Psoas muscle (tissue), 8 donors: ENCODE measurements around the gene CEP72. TPM values are rescaled to one million over a fixed set of nuclear protein-coding genes. Genes with fewer than 3 reads are reported as not detected.

Source experiments
- ATAC-seq, 4 donors: fragments of 200-7000 bp; cut with Tn5 transposase; one replicate each; pipeline ENCODE4 v1.9.1; 2020; ENCODE audit warnings: moderate library complexity in 3 of 4, mild to moderate bottlenecking in 2 of 4
- DNase-seq, 2 donors: peaks; one replicate each; pipeline ENCODE4 v3.0.0-alpha.2; 2020
- H3K27ac ChIP-seq: fragments of 200-600 bp; one replicate; pipeline ENCODE4 v1.8.0; 2022
- H3K27me3 ChIP-seq, 3 donors: fragments of 200-600 bp in 1 of 3; one replicate each; pipeline versions ENCODE4 v1.6.1 to v1.8.0; 2013 to 2022; ENCODE audit warnings: low read length in 2 of 3, mild to moderate bottlenecking in 2 of 3, moderate library complexity in 1 of 3; ENCODE audit not compliant: insufficient read depth in 3 of 3
- H3K36me3 ChIP-seq, 2 donors: fragments of 200-600 bp in 1 of 2; one replicate each; pipeline versions ENCODE4 v1.6.1 to v1.8.0; 2013 to 2022; ENCODE audit warnings: low read depth in 1 of 2, mild to moderate bottlenecking in 1 of 2, moderate library complexity in 1 of 2; ENCODE audit not compliant: insufficient read depth in 1 of 2
- H3K4me1 ChIP-seq: fragments of 200-600 bp; one replicate; pipeline ENCODE4 v1.8.0; 2022
- H3K4me3 ChIP-seq: fragments of 200-600 bp; one replicate; pipeline ENCODE4 v1.8.0; 2022; ENCODE audit warnings: mild to moderate bottlenecking
- H3K9me3 ChIP-seq: fragments of 200-600 bp; one replicate; pipeline ENCODE4 v1.8.0; 2022
- WGBS, 3 donors: extraction: QIAGEN DNeasy Blood & Tissue Kit; methylation state at CpG; one replicate each; pipeline versions ENCODE4 v1.1.6 to v1.1.7; 2013; 5-methylcytosine and 5-hydroxymethylcytosine counted together
- intact Hi-C, 2 donors: fragments of 100-400 bp; cut with DNase I; formaldehyde crosslinking; loops; one replicate each; pipeline versions ENCODE4 v1.11.0 to v1.14.2; 2022
- polyA plus RNA-seq, 3 donors: library from polyadenylated mRNA; stranded (reverse); fragments of 200-250 nt; gene quantifications; one replicate each; pipeline ENCODE4 v1.2.3, GENCODE V29; 2013
- total RNA-seq, 4 donors: library from RNA; stranded (reverse); fragmentation: NEBNext Ultra II Directional in 2 of 4; extraction: Animal tissue kit (Norgen Biotek cat#: 25700) in 2 of 4; gene quantifications; one replicate each; pipeline versions ENCODE4 v1.2.1 to v1.2.4, GENCODE V29; 2021 to 2023
- TF ChIP-seq, protein P1 (sequence below): fragments of 200-600 bp; IDR thresholded peaks from one replicate; pipeline ENCODE4 v1.8.0; 2022; ENCODE audit warnings: antibody characterized with exemption
- donor health status: healthy with polysubstance abuse.
- donor health status: DM: no; HTN: no; CAD: no; lungs with moderate emphysema.
- donor health status: Bipolar disorder and iron deficiency.
- donor health status: healthy.
- donor health status: DM: yes; HTN: yes; CAD: no.
- donor health status: DM: no; HTN: no; CAD: no.
- donor health status: DM: no; HTN: no; CAD: no.
- donor health status: DM: yes; HTN: yes; CAD: no.

The CEP72 gene
- total and polyA plus RNA-seq, 7 donors = 0.43 to 2.4 (median 0.71) TPM

DNA sequence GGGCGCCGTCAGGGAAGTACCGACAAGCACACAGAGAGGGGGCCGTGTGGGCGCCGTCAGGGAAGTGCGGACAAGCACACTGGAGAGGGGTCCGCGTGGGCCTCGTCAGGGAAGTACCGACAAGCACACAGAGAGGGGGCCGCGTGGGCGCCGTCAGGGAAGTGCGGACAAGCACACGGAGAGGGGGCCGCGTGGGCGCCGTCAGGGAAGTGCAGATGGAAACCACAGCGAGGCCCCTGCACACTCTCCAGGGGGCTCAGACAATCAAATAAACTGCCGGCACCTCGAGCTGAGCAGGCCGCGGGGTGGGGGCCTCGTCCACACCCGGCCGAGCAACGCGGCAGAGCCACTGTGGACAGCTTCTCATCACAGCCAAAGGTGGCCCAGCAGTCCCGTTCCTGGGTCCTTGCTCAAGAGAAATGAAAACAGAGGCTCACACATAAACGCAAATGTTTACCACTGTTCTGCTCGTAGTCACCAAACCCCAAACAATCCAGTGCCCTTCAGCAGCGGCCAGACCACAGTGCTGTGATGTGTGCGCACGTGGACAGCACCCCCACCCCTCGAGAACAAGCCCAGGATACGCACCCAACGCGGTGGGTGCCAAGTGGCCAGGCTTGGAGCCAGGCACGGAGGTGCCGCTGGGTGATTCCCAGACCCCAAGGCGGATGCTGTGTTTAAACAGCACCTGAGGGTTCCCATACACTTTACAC lies 56.3 kb downstream of the CEP72 start:
- ATAC-seq = no peak
- intact Hi-C loops = no loop called here

DNA sequence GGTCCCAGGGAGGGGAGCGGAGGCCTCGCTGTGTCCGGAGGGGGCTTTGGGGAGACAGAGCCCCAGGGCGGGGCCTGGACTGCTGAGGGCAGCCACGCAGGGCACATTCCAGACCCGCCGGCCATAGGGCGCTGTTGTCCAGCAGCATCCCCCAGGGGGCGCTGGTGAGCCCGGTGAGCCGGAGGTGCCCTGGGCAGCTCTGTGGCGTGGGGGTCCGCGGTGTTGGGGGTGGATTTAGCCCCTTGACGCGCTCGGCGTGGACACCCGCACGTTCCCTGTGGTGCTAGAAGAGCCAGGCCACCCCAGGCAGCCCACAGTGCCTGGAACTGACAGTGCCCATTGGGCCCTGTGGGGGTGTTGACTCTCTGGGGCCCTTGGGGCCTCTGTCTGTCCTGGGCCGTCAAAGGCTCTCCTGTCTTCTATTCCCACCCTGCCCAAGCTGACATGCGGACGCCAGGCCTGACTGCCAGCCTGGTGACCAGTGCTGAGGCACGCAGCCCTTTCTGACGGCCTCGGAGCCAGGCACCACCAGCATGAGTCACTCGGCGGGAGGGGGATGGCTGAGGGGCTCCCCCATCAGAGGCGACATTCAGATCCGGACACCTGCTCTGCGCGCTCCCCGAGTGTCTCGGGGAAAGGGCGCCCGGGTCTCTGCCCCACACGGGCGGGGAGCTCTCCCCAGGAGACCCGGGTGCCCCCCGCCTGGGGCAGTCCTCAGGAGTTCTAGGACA lies 57.1 kb downstream of the CEP72 start:
- Histone ChIP-seq H3K27ac (no peak overlapping the region), H3K4me3 (no peak overlapping the region), H3K9me3 (no peaks in the 10 kb centered on the region), H3K36me3 (peaks cover 0 to 9% of the 10 kb centered on the region in 2 donors), H3K4me1 (peaks cover 31% of the 10 kb centered on the region), H3K27me3 (no peaks in the 10 kb centered on the region)
- TF ChIP-seq, protein P1, sequence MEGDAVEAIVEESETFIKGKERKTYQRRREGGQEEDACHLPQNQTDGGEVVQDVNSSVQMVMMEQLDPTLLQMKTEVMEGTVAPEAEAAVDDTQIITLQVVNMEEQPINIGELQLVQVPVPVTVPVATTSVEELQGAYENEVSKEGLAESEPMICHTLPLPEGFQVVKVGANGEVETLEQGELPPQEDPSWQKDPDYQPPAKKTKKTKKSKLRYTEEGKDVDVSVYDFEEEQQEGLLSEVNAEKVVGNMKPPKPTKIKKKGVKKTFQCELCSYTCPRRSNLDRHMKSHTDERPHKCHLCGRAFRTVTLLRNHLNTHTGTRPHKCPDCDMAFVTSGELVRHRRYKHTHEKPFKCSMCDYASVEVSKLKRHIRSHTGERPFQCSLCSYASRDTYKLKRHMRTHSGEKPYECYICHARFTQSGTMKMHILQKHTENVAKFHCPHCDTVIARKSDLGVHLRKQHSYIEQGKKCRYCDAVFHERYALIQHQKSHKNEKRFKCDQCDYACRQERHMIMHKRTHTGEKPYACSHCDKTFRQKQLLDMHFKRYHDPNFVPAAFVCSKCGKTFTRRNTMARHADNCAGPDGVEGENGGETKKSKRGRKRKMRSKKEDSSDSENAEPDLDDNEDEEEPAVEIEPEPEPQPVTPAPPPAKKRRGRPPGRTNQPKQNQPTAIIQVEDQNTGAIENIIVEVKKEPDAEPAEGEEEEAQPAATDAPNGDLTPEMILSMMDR = peak; percentile 51
- intact Hi-C loops = no loop called here
- ATAC-seq (peak; percentile 23 to 41 (median 40)), DNase-seq (peak in 1 of 2 donors; percentile 75)
- WGBS, 3 donors = 59 to 63% (median 61%) methylated on average over 38 to 40 of the region's 40 CpGs

More for the DNA sequence above, 56.3 kb downstream of the CEP72 start:
- TF ChIP-seq, protein P1 = no peak
- no peak overlapping the region for H3K27ac ChIP-seq
- no peak overlapping the region for H3K4me3 ChIP-seq
- peak in 1 of 2 donors; percentile 37 for DNase-seq
- 86 to 89% (median 89%) methylated on average over 39 to 44 of the region's 44 CpGs for WGBS, 3 donors
- peaks cover 0 to 18% of the 10 kb centered on the region in 2 donors for H3K36me3 ChIP-seq
- no peaks in the 10 kb centered on the region for H3K27me3 ChIP-seq
- peaks cover 23% of the 10 kb centered on the region for H3K4me1 ChIP-seq
- H3K9me3 ChIP-seq = no peaks in the 10 kb centered on the region

DNA sequence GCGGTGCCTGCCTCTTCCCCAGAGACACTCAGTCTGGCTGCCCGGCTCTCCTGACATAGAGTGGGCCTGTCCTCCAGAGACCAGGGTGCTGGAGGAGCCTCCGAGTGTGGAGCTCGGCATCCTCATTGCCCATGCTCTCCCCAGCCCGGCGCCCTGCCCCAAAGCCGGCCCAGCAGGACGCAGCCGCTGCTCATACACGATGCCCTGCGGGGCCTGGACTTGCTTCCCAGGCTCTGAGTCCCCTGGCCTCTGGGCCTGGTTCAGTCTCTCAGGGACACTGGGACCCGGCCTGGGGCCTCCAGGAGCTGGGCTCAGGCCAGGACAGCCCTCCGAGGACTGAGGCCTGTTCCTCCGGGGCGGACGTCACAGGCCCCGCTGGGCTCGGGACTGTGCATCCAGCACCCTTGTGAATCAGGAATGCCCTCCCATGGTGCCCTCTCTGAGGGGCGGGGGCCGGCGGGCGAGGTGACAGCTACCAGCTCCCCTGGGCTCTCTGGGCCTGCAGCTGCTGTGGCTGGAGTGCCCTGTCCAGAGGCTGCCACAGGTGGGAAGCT lies 57.8 kb downstream of the CEP72 start:
- Histone ChIP-seq H3K36me3 (peaks cover 0 to 3% of the 10 kb centered on the region in 2 donors), H3K4me3 (no peak overlapping the region), H3K9me3 (no peaks in the 10 kb centered on the region), H3K27ac (no peak overlapping the region), H3K27me3 (no peaks in the 10 kb centered on the region), H3K4me1 (peaks cover 36% of the 10 kb centered on the region)
- intact Hi-C loops = loop anchor here in 1 of 2 donors (2.0 kb wide), 1 partner anchor 233 kb away; no protein-coding TSS in a partner anchor
- TF ChIP-seq, protein P1 = no peak
- 77 to 85% (median 80%) methylated on average over 21 to 22 of the region's 22 CpGs for WGBS, 3 donors
- DNase-seq = peak in 1 of 2 donors; percentile 53
- ATAC-seq = no peak

DNA sequence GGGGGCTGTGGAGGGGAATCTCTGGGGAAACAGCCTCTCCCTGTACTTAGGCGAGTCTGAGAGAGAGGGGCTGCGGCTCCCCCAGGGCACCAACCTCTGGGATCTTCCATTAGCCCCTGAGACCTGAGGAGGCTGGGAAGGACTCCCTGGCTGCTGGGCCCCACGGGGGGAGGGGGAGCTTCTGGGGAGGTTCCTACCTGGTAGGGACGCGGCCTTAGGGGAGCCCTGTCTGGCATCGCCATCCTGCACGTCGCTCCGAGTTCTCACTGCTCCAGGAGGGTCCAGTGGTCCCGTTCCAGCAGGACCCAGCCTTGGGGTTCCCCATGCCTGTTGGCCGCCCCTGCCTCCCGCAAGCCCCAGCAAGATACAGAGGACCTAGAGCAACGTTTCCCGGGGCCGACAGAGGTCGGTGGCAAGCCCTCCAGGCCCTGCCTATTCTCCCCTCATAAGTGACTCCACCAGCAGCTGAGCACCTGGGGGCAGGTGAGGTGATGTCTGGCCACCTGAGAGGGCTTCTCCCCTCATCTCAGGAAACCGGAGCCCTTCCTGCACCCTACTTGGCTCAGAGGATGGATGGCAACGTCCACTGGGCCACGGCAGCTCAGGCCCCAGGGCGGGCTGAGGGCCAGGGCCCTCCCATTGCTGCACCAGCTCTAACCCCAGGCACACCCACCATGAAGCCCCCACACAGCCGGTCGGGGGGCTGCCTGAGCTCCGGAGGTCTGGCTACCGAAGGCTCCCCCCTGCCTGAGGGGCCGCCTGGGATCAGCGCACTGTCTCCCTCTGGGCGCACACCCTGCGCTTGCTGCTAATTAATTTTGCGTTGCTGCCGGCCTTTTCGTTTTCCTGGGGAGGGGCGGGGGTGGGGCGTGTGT lies 58.5 kb downstream of the CEP72 start:
- H3K27me3 ChIP-seq = no peaks in the 10 kb centered on the region
- no peak overlapping the region for H3K4me3 ChIP-seq
- H3K27ac ChIP-seq = no peak overlapping the region
- WGBS, 3 donors = 66 to 74% (median 71%) methylated on average over 31 to 33 of the region's 33 CpGs
- intact Hi-C loops = loop anchor here in 1 of 2 donors (2.0 kb wide), 1 partner anchor 232 kb away; no protein-coding TSS in a partner anchor
- peaks cover 36% of the 10 kb centered on the region for H3K4me1 ChIP-seq
- ATAC-seq (no peak), DNase-seq (peak in 1 of 2 donors; percentile 51)
- H3K36me3 ChIP-seq = no peaks in the 10 kb centered on the region
- TF ChIP-seq, protein P1 = no peak
- H3K9me3 ChIP-seq = no peaks in the 10 kb centered on the region
